ENCODE data around the gene AKT1.

AKT1 gene

DNA sequence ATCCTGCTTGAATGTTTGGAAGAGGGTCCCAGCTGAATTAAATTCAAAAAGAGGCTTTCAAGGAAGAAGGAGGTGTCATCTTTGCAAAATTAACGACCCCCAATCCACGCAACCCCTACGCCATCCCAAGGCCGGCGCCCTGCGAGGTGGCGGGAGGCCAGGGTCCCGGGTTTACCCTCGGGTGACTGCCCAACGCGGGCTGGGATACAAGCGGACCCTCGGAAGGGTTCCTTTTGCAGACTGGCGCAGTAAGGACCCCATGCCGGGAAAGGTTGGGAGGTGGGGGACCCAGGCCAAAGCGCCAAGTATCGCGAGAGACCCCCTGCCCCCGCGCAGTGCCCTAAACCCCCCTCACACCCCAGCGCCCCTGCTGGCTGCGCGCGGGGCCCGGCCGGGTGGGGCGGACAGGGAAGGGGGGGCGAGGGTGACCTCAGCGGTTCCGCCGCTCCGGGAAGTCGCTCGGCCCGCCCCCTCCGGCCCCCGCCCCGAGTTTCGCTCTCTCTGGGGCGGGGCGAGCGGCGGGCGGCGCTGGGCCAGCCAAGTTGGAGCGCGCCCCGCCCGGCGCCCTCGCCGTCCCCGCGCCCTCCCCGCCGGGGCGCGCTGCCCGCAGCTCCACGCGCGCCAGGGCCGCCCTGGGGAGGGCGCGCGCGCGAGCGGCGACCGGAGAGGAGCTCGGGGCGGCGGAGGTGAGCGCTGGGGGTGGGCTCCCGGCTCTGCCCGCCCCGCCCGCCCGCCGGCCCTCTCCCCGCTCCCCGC is 4.6 kb upstream of the AKT1 start:
- peak overlapping the region; percentile 98 for H3K27ac ChIP-seq
- TF ChIP-seq, protein P1, sequence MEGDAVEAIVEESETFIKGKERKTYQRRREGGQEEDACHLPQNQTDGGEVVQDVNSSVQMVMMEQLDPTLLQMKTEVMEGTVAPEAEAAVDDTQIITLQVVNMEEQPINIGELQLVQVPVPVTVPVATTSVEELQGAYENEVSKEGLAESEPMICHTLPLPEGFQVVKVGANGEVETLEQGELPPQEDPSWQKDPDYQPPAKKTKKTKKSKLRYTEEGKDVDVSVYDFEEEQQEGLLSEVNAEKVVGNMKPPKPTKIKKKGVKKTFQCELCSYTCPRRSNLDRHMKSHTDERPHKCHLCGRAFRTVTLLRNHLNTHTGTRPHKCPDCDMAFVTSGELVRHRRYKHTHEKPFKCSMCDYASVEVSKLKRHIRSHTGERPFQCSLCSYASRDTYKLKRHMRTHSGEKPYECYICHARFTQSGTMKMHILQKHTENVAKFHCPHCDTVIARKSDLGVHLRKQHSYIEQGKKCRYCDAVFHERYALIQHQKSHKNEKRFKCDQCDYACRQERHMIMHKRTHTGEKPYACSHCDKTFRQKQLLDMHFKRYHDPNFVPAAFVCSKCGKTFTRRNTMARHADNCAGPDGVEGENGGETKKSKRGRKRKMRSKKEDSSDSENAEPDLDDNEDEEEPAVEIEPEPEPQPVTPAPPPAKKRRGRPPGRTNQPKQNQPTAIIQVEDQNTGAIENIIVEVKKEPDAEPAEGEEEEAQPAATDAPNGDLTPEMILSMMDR (IDR thresholded peaks at IDR 0.05): peak; percentile 48
- TF ChIP-seq ZFX (IDR thresholded peaks at IDR 0.05; ENCODE audit: borderline replicate concordance): no peak

DNA sequence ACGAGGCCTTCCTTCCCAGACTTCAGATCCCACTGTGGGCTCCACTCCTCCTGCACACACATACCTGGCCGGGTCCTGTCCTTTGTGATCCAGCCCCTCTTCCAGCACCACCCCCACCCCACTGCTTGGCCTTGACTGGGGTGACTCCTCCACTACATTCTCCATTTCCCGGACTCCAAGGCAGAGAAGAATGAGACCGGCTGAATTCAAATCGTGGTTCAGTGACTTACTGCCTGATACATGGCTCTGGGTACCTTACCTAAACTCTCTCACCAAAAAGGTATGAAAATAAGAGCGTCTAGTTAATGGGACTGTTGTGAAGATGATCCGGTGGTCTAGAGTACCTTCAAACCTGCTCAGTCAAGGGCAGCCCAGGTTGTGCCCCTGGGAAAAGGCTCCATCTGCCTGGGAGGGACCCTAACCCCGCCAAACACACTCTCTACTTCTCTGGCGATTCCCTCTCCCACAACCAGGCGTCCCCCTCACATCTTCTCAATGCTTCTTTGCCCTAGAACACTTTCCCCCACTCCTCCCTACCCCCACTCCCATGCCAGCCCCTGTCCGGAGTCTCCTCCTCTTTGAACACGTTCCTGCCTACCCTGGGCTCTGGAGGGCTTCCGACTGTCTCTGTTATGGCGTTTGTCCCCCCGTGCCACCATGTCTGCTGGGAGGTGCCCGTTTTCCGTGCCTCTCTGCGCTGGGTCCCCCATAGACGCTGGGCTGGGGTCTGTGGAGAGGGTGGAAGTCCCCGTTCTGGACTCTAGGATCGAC is 3.9 kb upstream of the AKT1 start:
- TF ChIP-seq, protein P1 (IDR thresholded peaks at IDR 0.05): no peak
- TF ChIP-seq ZFX (IDR thresholded peaks at IDR 0.05; ENCODE audit: borderline replicate concordance): no peak
- H3K27ac ChIP-seq: peak overlapping the region; percentile 98

DNA sequence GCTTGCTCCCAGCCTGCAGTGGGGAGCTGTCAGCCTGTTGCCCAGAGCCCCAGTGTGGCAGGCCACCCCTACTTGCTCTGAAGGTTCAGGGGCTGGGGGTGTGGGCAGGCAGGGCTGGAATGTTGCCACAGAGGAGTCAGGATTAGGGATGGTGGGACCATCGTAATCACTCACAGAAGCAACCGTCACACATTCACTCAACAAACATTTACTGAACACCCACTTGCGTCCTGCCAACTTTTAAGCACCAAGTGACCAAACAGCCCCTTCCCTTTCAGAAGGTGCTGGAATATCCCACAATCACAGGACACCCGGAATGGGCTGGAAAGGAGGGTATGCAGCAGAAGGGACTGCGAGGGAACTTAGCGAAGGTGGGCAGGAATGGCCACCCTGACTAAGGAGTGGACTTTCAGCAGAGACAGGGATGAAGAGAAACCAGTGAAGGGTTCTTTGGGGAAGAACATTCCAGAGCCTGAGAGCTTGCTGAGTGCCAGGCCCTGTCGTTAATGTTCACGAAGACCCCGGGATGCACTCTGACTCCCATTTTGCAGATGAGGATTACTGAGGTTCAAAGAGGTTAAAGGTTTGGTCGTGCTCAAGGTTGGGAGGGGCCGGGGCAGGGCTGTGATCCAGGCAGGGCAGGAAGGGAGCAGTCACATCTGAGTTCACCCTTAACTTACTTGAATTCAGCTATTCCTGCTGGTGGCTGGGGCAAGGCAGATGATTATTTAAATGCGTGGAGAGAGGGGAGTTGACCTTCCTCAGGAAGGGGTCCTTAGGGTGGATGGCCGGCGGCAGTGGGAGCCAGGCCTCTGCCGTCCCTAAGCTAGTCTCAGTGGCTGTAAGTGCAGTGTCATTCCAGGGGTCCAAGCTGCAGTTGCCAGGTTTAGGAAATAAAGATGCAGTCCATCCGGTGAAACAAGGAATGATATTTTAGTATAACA is 3.0 kb upstream of the AKT1 start:
- TF ChIP-seq ZFX (IDR thresholded peaks at IDR 0.05; ENCODE audit: borderline replicate concordance): no peak
- TF ChIP-seq, protein P1 (IDR thresholded peaks at IDR 0.05): no peak
- H3K27ac ChIP-seq: peak overlapping the region; percentile 98

DNA sequence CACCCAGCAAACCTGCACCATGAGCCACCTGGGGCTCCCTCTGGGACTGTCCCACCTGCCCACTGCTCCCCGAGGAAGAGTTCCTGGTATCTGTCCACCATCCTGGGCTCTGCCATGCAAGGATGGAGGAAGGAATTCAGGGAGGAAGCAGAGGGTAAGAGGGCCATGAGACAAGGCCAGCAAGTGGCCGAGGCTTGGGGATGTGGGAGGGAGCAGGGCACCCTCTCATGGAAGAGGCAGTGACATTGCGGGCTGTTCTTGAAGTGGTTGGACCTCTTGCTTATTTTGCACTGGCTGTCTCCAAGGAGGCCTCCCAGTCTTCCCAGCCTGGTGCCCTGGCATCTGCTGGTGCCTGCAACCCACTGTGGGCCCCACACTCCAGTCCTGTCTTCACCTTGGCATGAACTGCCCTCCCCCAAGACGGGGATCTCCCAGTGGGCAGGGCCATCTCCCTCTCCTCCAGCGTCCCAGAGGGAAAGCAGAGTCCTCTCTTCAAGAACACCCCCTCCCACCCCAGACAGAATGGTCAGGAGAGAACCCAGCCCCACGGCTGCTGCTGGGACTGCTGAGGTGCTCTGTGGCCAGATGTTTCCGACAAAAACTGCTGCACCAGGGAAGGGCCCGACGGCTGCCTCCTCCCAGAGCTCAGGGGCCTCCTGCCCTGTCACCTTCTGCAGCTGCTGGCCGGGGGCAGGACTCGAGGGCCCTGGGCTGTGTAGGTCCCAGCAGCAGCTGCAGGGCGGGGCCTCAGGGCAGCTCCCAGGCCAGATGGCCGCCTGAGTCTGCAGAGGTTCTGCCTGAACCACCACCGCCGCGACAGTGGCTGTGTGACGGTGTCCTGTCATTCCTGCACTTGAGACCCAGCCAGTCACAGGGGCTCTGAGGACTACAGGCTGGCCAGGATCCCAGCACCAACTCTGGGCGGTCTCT is 1.8 kb upstream of the AKT1 start:
- TF ChIP-seq, protein P1 (IDR thresholded peaks at IDR 0.05): no peak
- no peak for TF ChIP-seq ZFX (IDR thresholded peaks at IDR 0.05; ENCODE audit: borderline replicate concordance)
- H3K27ac ChIP-seq: peak overlapping the region; percentile 98

DNA sequence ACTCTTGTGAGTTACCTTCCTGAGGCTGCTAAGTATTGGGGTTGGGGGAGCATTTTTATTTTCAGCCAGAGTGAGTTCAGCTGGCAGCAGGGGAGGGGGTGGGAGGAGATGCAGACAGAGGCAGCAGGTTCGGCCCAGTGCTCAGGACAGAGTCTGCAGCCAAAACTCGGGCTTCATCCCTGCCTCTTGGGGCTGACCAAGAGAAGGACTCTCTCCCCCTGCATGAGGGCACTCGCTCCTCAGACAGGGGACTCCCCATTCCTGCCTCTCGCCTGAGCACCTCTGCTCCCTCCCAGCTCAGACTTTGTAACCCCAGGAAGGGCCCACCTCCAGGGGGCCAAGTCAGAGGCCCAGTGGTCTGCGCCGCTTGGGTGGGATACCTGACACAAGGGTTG is 1.1 kb upstream of the AKT1 start:
- peak overlapping the region; percentile 98 for H3K27ac ChIP-seq
- TF ChIP-seq, protein P1 (IDR thresholded peaks at IDR 0.05): no peak
- TF ChIP-seq ZFX (IDR thresholded peaks at IDR 0.05; ENCODE audit: borderline replicate concordance): no peak
